Effector memory CD8-positive, alpha-beta T cell (primary cell): Measurements from ENCODE around the gene KRT17.
"Not testable (repeated sequence)": the region's sequence is repeated elsewhere in the genome, so short reads cannot be mapped to it uniquely, and the experiment has no call there.

Experiments
- ATAC-seq: fragments of 150-1000 bp; cut with Tn5 transposase; replicated peaks from 2 replicates; pipeline ENCODE4 v1.10.0; 2021; ENCODE audit warnings: mild to moderate bottlenecking, moderate library complexity
- DNase-seq, 3 experiments: peaks; one replicate each; pipeline ENCODE4 v3.0.0; 2021
- H3K27ac Mint-ChIP-seq, 2 donors: one replicate each; pipeline ENCODE4 v1.8.0; 2022; ENCODE audit warnings: mild to moderate bottlenecking in 2 of 2, mixed read lengths in 2 of 2, moderate library complexity in 2 of 2
- H3K27me3 Mint-ChIP-seq, 2 donors: one replicate each; pipeline ENCODE4 v1.8.0; 2022; ENCODE audit warnings: mixed read lengths in 2 of 2
- H3K36me3 Mint-ChIP-seq: one replicate; pipeline ENCODE4 v1.8.0; 2022; ENCODE audit warnings: mild to moderate bottlenecking, moderate library complexity, mixed read lengths; ENCODE audit not compliant: insufficient read depth
- H3K4me1 Mint-ChIP-seq, 2 donors: one replicate each; pipeline ENCODE4 v1.8.0; 2022; ENCODE audit warnings: low read depth in 2 of 2, mixed read lengths in 2 of 2
- H3K4me3 Mint-ChIP-seq, 2 donors: one replicate each; pipeline ENCODE4 v1.8.0; 2022; ENCODE audit warnings: mild to moderate bottlenecking in 2 of 2, mixed read lengths in 2 of 2, moderate library complexity in 2 of 2
- H3K9me3 Mint-ChIP-seq, 2 donors: one replicate each; pipeline ENCODE4 v1.8.0; 2022; ENCODE audit warnings: mixed read lengths in 2 of 2

Gene KRT17

GRCh38 chr17:41615454-41615853 lies 8.9 kb downstream of the KRT17 start:
- Mint-ChIP-seq H3K9me3 (no peaks in the 10 kb centered on the region), H3K27ac (no peak overlapping the region), H3K27me3 (peaks cover 27 to 99% of the 10 kb centered on the region in 2 donors), H3K4me1 (no peaks in the 10 kb centered on the region), H3K36me3 (no peaks in the 10 kb centered on the region), H3K4me3 (no peak overlapping the region)
- DNase-seq (no peak), ATAC-seq (no peak)

- H3K4me1 Mint-ChIP-seq, DNase-seq, ATAC-seq, H3K36me3 Mint-ChIP-seq, H3K27ac Mint-ChIP-seq, H3K4me3 Mint-ChIP-seq, H3K9me3 Mint-ChIP-seq: not testable (repeated sequence)
- peaks cover 30 to 99% of the 10 kb centered on the region in 2 donors for H3K27me3 Mint-ChIP-seq
Observed at GRCh38 chr17:41614767-41615166, 9.6 kb downstream of the KRT17 start.

GRCh38 chr17:41614098-41614497 lies 10.3 kb downstream of the KRT17 start:
- peaks cover 33 to 97% of the 10 kb centered on the region in 2 donors for H3K27me3 Mint-ChIP-seq
- DNase-seq, result no peak
- no peak for ATAC-seq
- H3K9me3 Mint-ChIP-seq, result no peaks in the 10 kb centered on the region
- H3K36me3 Mint-ChIP-seq, result no peaks in the 10 kb centered on the region
- no peak overlapping the region for H3K4me3 Mint-ChIP-seq
- H3K27ac Mint-ChIP-seq, result no peak overlapping the region
- H3K4me1 Mint-ChIP-seq, result no peaks in the 10 kb centered on the region

- H3K27me3 Mint-ChIP-seq, result peaks cover 39 to 91% of the 10 kb centered on the region in 2 donors
- no peak overlapping the region for H3K4me3 Mint-ChIP-seq
- H3K9me3 Mint-ChIP-seq, result no peaks in the 10 kb centered on the region
- H3K36me3 Mint-ChIP-seq, result no peaks in the 10 kb centered on the region
- ATAC-seq (no peak), DNase-seq (no peak)
- no peak overlapping the region for H3K27ac Mint-ChIP-seq
- H3K4me1 Mint-ChIP-seq, result no peaks in the 10 kb centered on the region
Observed at GRCh38 chr17:41613277-41614082, 10.9 kb downstream of the KRT17 start.

GRCh38 chr17:41612376-41613160 lies 11.8 kb downstream of the KRT17 start, which contains the start of gene KRT16:
Gene KRT16, minus strand, starts transcription at chr17:41612767. Its CDS starts 79 bp downstream, at chr17:41612688.
- not testable (repeated sequence) for H3K4me1 Mint-ChIP-seq, H3K27ac Mint-ChIP-seq, DNase-seq, H3K36me3 Mint-ChIP-seq, ATAC-seq, H3K9me3 Mint-ChIP-seq, H3K4me3 Mint-ChIP-seq
- H3K27me3 Mint-ChIP-seq, result peaks cover 39 to 87% of the 10 kb centered on the region in 2 donors

- no peak for ATAC-seq
- no peak overlapping the region for H3K4me3 Mint-ChIP-seq
Observed at GRCh38 chr17:41610965-41611640, 13.3 kb downstream of the KRT17 start.

GRCh38 chr17:41610061-41610517 lies 14.3 kb downstream of the KRT17 start:
- peaks cover 49 to 83% of the 10 kb centered on the region in 2 donors for H3K27me3 Mint-ChIP-seq
- H3K36me3 Mint-ChIP-seq, ATAC-seq, H3K27ac Mint-ChIP-seq, H3K4me1 Mint-ChIP-seq, DNase-seq, H3K4me3 Mint-ChIP-seq: not testable (repeated sequence)
- H3K9me3 Mint-ChIP-seq, result peaks cover 11 to 18% of the 10 kb centered on the region in 2 donors

More at GRCh38 chr17:41610965-41611640, 13.3 kb downstream of the KRT17 start:
- H3K4me1 Mint-ChIP-seq, result no peaks in the 10 kb centered on the region
- H3K27ac Mint-ChIP-seq, result no peak overlapping the region
- H3K9me3 Mint-ChIP-seq, result peaks cover 9 to 18% of the 10 kb centered on the region in 2 donors
- H3K27me3 Mint-ChIP-seq, result peaks cover 53 to 87% of the 10 kb centered on the region in 2 donors
- H3K36me3 Mint-ChIP-seq, result no peaks in the 10 kb centered on the region
- DNase-seq, result no peak

- not testable (repeated sequence) for DNase-seq, ATAC-seq, H3K36me3 Mint-ChIP-seq, H3K4me1 Mint-ChIP-seq, H3K27ac Mint-ChIP-seq, H3K4me3 Mint-ChIP-seq
- H3K9me3 Mint-ChIP-seq, result peaks cover 11 to 18% of the 10 kb centered on the region in 2 donors
- peaks cover 59 to 72% of the 10 kb centered on the region in 2 donors for H3K27me3 Mint-ChIP-seq
Observed at GRCh38 chr17:41606930-41607329, 17.4 kb downstream of the KRT17 start.

- H3K36me3 Mint-ChIP-seq, result peaks cover 4% of the 10 kb centered on the region
- no peak for DNase-seq
- H3K27ac Mint-ChIP-seq, result no peak overlapping the region
- no peak overlapping the region for H3K4me3 Mint-ChIP-seq
- H3K9me3 Mint-ChIP-seq, result peaks cover 14 to 15% of the 10 kb centered on the region in 2 donors
- no peak for ATAC-seq
- peaks cover 48 to 54% of the 10 kb centered on the region in 2 donors for H3K27me3 Mint-ChIP-seq
- no peaks in the 10 kb centered on the region for H3K4me1 Mint-ChIP-seq
Observed at GRCh38 chr17:41602524-41602923, 21.9 kb downstream of the KRT17 start.

- no peak for DNase-seq
- Mint-ChIP-seq H3K4me1 (no peaks in the 10 kb centered on the region), H3K36me3 (peaks cover 4% of the 10 kb centered on the region), H3K27ac (no peak overlapping the region), H3K4me3 (no peak overlapping the region), H3K27me3 (peaks cover 33 to 46% of the 10 kb centered on the region in 2 donors), H3K9me3 (peaks cover 0 to 4% of the 10 kb centered on the region in 2 donors)
- no peak for ATAC-seq
Observed at GRCh38 chr17:41600318-41600717, 24.1 kb downstream of the KRT17 start.

- no peak overlapping the region for H3K4me3 Mint-ChIP-seq
- H3K4me1 Mint-ChIP-seq, result no peaks in the 10 kb centered on the region
Observed at GRCh38 chr17:41599680-41600079, 24.7 kb downstream of the KRT17 start.

GRCh38 chr17:41595585-41595984 lies 28.8 kb downstream of the KRT17 start:
- Mint-ChIP-seq H3K27ac (no peak overlapping the region), H3K4me1 (no peaks in the 10 kb centered on the region)

More at GRCh38 chr17:41599680-41600079, 24.7 kb downstream of the KRT17 start:
- Mint-ChIP-seq H3K9me3 (peaks cover 0 to 4% of the 10 kb centered on the region in 2 donors), H3K27me3 (peaks cover 32 to 48% of the 10 kb centered on the region in 2 donors), H3K27ac (no peak overlapping the region), H3K36me3 (peaks cover 4% of the 10 kb centered on the region)
- ATAC-seq (no peak), DNase-seq (no peak)

GRCh38 chr17:41594363-41594915 lies 29.9 kb downstream of the KRT17 start:
- Mint-ChIP-seq H3K9me3 (peaks cover 0 to 4% of the 10 kb centered on the region in 2 donors), H3K27me3 (peaks cover 33 to 64% of the 10 kb centered on the region in 2 donors), H3K4me1 (no peaks in the 10 kb centered on the region), H3K27ac (no peak overlapping the region), H3K4me3 (no peak overlapping the region), H3K36me3 (peaks cover 4% of the 10 kb centered on the region)
- no peak for DNase-seq
- ATAC-seq, result no peak

More at GRCh38 chr17:41595585-41595984, 28.8 kb downstream of the KRT17 start:
- Mint-ChIP-seq H3K4me3 (no peak overlapping the region), H3K27me3 (peaks cover 24 to 53% of the 10 kb centered on the region in 2 donors), H3K36me3 (peaks cover 4% of the 10 kb centered on the region), H3K9me3 (peaks cover 0 to 4% of the 10 kb centered on the region in 2 donors)
- ATAC-seq, result no peak
- DNase-seq, result no peak
